Esophagus muscularis mucosa (tissue), 4 donors: ENCODE measurements around the gene ALS2CL. TPM values are rescaled to one million over a fixed set of nuclear protein-coding genes. Genes with fewer than 3 reads are reported as not detected.

Source experiments
- DNase-seq: peaks from one replicate; pipeline ENCODE4 v3.0.0-alpha.2; 2017; ENCODE audit errors: extremely low spot score
- H3K27ac ChIP-seq, 4 donors: fragments of 200-600 bp; sonication (generic); replicated peaks in 1 of 4; 1 replicate in 3 of 4; 2 replicates in 1 of 4; pipeline ENCODE4 v1.5.1; 2016 to 2019; ENCODE audit warnings: mild to moderate bottlenecking in 1 of 4
- H3K27me3 ChIP-seq, 4 donors: fragments of 200-600 bp; sonication (generic); one replicate each; pipeline versions ENCODE4 v1.5.1 to v1.6.0; 2016 to 2019
- H3K36me3 ChIP-seq, 4 donors: fragments of 200-600 bp; sonication (generic); one replicate each; pipeline ENCODE4 v1.5.1; 2016 to 2019
- H3K4me1 ChIP-seq, 4 donors: fragments of 200-600 bp; sonication (generic); one replicate each; pipeline ENCODE4 v1.5.1; 2016 to 2019
- H3K4me3 ChIP-seq, 4 donors: fragments of 200-600 bp; sonication (generic); 1 replicate in 2 of 4; 2 replicates in 2 of 4; pipeline ENCODE4 v1.5.1; 2016 to 2019; ENCODE audit warnings: mild to moderate bottlenecking in 4 of 4, moderate library complexity in 1 of 4
- H3K9me3 ChIP-seq, 4 donors: fragments of 200-600 bp; sonication (generic); 1 replicate in 3 of 4; 2 replicates in 1 of 4; pipeline ENCODE4 v1.5.1; 2016 to 2019
- EP300 ChIP-seq: sonication (generic); formaldehyde crosslinking; IDR thresholded peaks from one replicate; pipeline ENCODE4 v1.6.1; 2017; ENCODE audit warnings: antibody characterized with exemption
- POLR2A ChIP-seq: fragments of 450-650 bp; IDR thresholded peaks from one replicate; pipeline ENCODE4 v1.6.1; 2017; ENCODE audit warnings: antibody characterized with exemption, moderate library complexity, mild to moderate bottlenecking, low read depth
- POLR2AphosphoS5 ChIP-seq, 2 donors: sonication (generic); formaldehyde crosslinking; IDR thresholded peaks; one replicate each; pipeline ENCODE4 v1.6.1; 2017; ENCODE audit warnings: antibody characterized with exemption in 2 of 2
- WGBS: methylation state at CpG from one replicate; pipeline ENCODE4 v1.1.5; 2018; 5-methylcytosine and 5-hydroxymethylcytosine counted together
- intact Hi-C: fragments of 100-400 bp; cut with DNase I; formaldehyde crosslinking; loops from one replicate; pipeline ENCODE4 v1.15.1; 2023
- total RNA-seq, 4 donors: library from RNA; depleted of rRNA; stranded (reverse); fragments of >200 nt; gene quantifications; one replicate each; pipeline versions ENCODE4 v1.1.0 to v1.2.1, GENCODE V29; 2016
- TF ChIP-seq, protein P1 (sequence below), 3 experiments: fragments of 200-600 bp in 2 of 3; fragments of 450-650 bp in 1 of 3; sonication (generic) in 2 of 3; IDR thresholded peaks; one replicate each; pipeline ENCODE4 v1.5.1; 2017 to 2019; ENCODE audit warnings: antibody characterized with exemption in 3 of 3, mild to moderate bottlenecking in 2 of 3, moderate library complexity in 1 of 3

The ALS2CL gene
- total RNA-seq, 4 donors from 2014 or later, result 3.3 to 11.8 (median 10.8) TPM

DNA sequence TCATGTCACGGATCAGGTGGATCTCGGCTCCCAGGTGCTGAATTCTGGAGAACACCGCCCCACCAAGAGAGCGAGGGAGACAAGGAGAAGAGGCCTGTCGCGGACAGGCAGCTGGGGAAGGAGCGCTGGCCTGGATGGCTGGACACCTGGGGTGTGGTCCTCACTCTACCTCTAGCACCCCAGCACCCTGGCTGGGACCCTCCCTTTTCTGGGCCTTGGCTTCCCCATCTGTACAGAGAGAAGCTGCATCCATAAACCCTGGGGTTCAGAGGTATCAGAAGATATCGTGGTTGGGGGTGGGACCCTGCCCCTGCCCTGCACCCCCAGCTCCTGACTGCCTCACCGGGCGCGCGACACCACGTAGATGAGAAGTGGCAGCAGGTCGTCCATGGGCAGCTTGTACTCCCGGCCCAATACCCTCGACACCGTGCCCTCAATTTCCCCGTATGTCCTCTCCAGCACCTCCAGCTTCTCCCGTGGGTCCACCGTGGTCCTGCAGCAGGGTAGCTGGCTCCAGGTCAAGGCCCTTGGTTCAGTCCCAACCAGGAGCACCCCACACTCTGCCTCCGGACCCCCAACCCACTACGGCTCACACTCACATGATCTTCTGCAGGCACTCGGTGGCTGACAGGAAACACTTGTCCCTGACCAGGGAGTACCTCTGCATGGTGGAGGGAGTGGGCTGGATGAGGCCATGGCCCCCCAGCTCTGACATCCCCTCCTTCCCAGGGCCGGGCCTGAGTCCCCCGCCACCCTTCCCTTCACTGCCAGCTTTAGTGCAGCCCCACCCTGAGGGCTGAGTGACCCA lies 21.7 kb downstream of the ALS2CL start:
- TF ChIP-seq POLR2A (no peak), EP300 (no peak), POLR2AphosphoS5 (IDR thresholded peaks at IDR 0.05) (no peak)
- TF ChIP-seq, protein P1, sequence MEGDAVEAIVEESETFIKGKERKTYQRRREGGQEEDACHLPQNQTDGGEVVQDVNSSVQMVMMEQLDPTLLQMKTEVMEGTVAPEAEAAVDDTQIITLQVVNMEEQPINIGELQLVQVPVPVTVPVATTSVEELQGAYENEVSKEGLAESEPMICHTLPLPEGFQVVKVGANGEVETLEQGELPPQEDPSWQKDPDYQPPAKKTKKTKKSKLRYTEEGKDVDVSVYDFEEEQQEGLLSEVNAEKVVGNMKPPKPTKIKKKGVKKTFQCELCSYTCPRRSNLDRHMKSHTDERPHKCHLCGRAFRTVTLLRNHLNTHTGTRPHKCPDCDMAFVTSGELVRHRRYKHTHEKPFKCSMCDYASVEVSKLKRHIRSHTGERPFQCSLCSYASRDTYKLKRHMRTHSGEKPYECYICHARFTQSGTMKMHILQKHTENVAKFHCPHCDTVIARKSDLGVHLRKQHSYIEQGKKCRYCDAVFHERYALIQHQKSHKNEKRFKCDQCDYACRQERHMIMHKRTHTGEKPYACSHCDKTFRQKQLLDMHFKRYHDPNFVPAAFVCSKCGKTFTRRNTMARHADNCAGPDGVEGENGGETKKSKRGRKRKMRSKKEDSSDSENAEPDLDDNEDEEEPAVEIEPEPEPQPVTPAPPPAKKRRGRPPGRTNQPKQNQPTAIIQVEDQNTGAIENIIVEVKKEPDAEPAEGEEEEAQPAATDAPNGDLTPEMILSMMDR (IDR thresholded peaks at IDR 0.05), result no peak
- Histone ChIP-seq H3K27ac (no peak overlapping the region), H3K9me3 (no peaks in the 10 kb centered on the region), H3K27me3 (no peaks in the 10 kb centered on the region), H3K36me3 (peaks cover 0 to 64% (median 23%) of the 10 kb centered on the region in 4 donors), H3K4me3 (no peak overlapping the region), H3K4me1 (peaks cover 0 to 6% (median under 1%) of the 10 kb centered on the region in 4 donors)
- intact Hi-C loops, result no loop called here
- WGBS, result 87% methylated on average over 21 of the region's 25 CpGs
- DNase-seq, result no peak

DNA sequence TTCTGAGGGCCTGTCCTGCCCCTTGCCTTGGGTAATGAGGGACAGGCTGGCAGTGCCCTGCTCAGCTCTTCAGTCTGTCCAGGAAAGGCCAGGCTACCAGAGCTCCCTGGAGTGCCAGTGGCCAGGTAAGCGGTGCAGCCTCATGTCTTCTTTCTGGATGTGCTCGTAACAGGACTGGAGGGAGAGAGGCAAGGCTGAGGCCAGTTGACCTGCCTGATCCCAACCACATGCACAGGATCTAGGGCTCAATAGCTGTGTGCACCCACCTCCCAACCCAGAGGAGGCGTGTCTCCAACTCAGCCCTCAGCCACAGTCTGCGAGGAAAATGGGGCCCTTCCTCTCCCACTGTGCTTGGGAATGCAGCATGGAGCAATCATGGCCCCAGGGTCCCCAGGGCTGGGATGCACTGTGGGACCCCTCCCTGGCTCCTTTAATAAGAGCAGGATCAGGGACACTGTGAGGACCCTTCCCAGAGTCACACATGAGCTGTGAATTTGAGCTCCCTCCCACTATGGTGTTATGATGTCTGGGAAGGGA lies 22.5 kb downstream of the ALS2CL start:
- Histone ChIP-seq H3K27ac (no peak overlapping the region), H3K36me3 (peaks cover 0 to 56% (median 23%) of the 10 kb centered on the region in 4 donors), H3K27me3 (no peaks in the 10 kb centered on the region), H3K4me3 (no peak overlapping the region), H3K9me3 (no peaks in the 10 kb centered on the region), H3K4me1 (peaks cover 2 to 11% (median 7%) of the 10 kb centered on the region in 4 donors)
- intact Hi-C loops, result no loop called here
- WGBS, result 89% methylated on average over 3 of the region's 4 CpGs
- no peak for DNase-seq
- TF ChIP-seq POLR2A, result no peak
- TF ChIP-seq, protein P1 (IDR thresholded peaks at IDR 0.05), result no peak
- TF ChIP-seq EP300, result no peak
- no peak for TF ChIP-seq POLR2AphosphoS5 (IDR thresholded peaks at IDR 0.05)

DNA sequence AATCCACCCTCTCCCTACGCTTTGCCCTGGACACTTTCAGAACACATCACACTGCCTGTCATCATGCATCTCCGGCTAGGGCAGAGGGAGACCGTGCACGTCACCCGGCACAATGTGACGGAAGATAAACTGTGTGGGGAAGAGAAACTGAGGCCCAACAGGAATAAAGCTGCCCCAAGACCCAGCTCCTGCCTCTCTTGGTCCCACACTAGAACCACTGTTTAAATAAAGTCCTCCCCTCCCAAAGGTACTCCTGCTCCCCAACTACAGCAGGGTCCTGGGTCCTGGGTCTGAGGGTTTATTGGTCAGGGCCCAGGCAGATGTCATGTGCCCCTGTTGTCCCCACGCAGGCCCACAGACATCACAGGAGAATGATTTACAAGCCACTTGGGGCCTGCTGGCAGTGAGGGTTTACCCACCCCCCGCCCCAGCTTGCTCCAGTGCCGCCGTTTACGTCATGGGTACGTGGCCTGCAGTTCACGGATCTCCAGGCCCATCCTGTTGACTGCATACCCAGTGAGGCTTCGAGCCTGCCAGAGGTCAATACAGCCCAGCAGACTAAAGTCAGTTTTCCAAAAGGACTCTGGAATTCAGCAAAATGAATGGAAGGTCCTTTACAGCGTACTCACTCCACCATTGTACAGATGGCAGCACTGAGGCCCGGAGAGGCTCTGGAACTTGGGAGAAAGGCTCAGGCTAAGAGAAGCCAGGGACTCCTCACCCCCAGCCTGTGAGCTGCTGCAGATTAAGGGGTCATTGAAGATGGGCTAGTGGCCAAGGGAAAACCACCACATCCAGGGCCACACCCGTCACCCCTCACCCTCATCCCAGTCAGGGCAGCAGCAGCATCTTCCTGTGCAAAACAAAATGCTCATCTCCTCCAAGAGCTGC lies 23.2 kb downstream of the ALS2CL start:
- DNase-seq, result no peak
- WGBS, result 82% methylated on average over 13 of the region's 17 CpGs
- Histone ChIP-seq H3K4me3 (no peak overlapping the region), H3K4me1 (peaks cover 2 to 18% (median 7%) of the 10 kb centered on the region in 4 donors), H3K9me3 (no peaks in the 10 kb centered on the region), H3K27ac (no peak overlapping the region), H3K27me3 (no peaks in the 10 kb centered on the region), H3K36me3 (peaks cover 0 to 49% (median 23%) of the 10 kb centered on the region in 4 donors)
- TF ChIP-seq POLR2AphosphoS5 (IDR thresholded peaks at IDR 0.05), result no peak
- TF ChIP-seq POLR2A, result no peak
- TF ChIP-seq, protein P1 (IDR thresholded peaks at IDR 0.05), result no peak
- no peak for TF ChIP-seq EP300
- intact Hi-C loops, result no loop called here

DNA sequence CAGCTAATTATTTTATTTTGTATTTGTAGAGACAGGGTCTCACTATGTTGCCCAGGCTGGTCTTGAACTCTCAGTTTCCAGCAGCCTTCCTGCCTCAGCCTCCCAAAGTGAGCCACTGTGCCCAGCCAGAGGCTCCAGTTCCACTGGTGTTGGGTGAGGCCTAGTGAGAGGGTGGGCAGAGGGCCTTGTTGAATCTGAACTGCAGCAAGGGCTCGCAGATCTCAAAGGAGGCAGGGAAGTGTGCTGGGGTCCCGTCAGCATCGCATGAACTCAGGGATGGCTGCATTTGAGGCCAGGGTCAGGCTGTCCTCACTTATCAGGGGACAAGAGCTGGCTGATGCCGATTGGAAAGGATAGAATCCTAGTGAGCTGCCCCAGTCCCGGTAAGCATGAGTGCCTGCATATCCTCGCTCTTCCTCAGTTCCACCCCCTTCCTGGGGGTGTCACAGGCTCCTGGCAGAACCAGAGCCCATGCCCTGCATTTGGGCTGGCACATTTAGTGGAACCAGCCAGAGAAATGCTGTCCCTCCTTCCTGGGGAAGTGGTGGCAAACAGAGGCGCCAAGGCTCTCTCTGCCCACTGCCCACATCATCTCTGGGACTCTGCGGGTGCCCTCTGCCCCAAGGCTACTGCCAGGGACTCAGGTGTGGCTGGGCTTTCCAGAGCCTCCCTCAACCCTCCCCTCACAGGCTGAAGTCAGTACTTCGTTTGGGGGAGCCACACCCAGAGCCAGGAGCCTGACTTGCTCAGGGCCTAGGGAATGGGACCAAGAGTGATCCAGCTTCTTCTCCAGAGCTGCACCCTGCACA lies 24.1 kb downstream of the ALS2CL start:
- H3K4me3 ChIP-seq, result no peak overlapping the region
- DNase-seq, result no peak
- peaks cover 0 to 41% (median 21%) of the 10 kb centered on the region in 4 donors for H3K36me3 ChIP-seq
- no peaks in the 10 kb centered on the region for H3K27me3 ChIP-seq
- H3K4me1 ChIP-seq, result peaks cover 2 to 22% (median 7%) of the 10 kb centered on the region in 4 donors
- H3K9me3 ChIP-seq, result no peaks in the 10 kb centered on the region
- no peak overlapping the region for H3K27ac ChIP-seq
- intact Hi-C loops, result no loop called here
- WGBS, result 70% methylated on average over 6 of the region's 9 CpGs
- TF ChIP-seq POLR2AphosphoS5 (IDR thresholded peaks at IDR 0.05), result no peak
- TF ChIP-seq, protein P1 (IDR thresholded peaks at IDR 0.05), result no peak
- no peak for TF ChIP-seq POLR2A
- no peak for TF ChIP-seq EP300
